ENCODE data around the gene STX8.
"Not testable (repeated sequence)": the region's sequence is repeated elsewhere in the genome, so short reads cannot be mapped to it uniquely, and the experiment has no call there.

GRCh38 chr17:9566739-9567138 is 8.9 kb downstream of the STX8 start:
- not testable (repeated sequence) for TF ChIP-seq SP1 (IDR thresholded peaks at IDR 0.05); CTCF (IDR thresholded peaks at IDR 0.05; ENCODE audit: low read depth, low read length, missing input control); YY1 (IDR thresholded peaks at IDR 0.05); RAD21 (IDR thresholded peaks at IDR 0.05)

Data from liver (tissue), 3 donors.